ENCODE measurements around the gene CTSE.
"Not testable (repeated sequence)": the region's sequence is repeated elsewhere in the genome, so short reads cannot be mapped to it uniquely, and the experiment has no call there.

The CTSE gene

GRCh38 chr1:206023695-206024094 is at the start of gene CTSE:
Gene CTSE, minus strand, starts transcription at chr1:206023895. Its CDS starts 104 bp downstream, at chr1:206023791.
- no peak for DNase-seq (ENCODE audit: low read depth)
- TF ChIP-seq CTCF (IDR thresholded peaks at IDR 0.05; ENCODE audit: control insufficient read depth, insufficient read depth, low read depth, low read length, missing control alignments) = no peak

DNA sequence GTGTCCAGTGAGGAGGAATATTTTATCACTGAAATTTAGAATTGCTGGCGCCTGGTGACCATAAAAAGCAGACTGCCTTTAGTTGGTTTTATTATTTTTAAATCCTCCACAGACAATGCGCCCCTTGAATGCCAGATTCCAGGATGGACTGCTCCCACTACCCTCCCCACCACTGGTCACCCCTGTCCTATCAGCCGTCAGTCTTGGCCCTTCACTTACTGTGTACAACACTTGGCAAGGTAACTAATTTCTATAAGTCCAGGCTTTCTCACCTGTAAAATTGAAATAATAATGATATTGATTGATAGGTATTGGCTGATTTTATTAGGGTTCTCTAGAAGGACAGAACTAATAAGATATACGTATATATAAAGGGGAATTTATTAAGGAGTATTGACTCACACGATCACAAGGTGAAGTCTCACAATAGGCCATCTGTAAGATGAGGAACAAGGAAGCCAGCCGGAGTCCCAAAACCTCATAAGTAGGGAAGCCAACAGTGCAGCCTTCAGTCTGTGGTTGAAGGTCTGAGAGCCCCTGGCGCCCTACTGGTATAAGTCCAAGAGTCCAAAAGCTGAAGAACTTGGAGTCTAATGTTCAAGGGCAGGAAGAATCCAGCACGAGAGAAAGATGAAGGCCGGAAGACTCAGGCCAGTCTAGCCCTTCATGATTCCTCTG is 47.1 kb upstream of the CTSE start:
- no peak for TF ChIP-seq CTCF (IDR thresholded peaks at IDR 0.05; ENCODE audit: control insufficient read depth, insufficient read depth, low read depth, low read length, missing control alignments)
- H3K4me3 ChIP-seq (ENCODE audit: control insufficient read depth, low read depth, low read length) = no peak overlapping the region
- no peak for DNase-seq (ENCODE audit: low read depth)

More at GRCh38 chr1:206023695-206024094, at the start of gene CTSE:
- H3K4me3 ChIP-seq (ENCODE audit: control insufficient read depth, low read depth, low read length) = no peak within 1 kb of the TSS

GRCh38 chr1:206068314-206068713 is 44.6 kb upstream of the CTSE start:
- TF ChIP-seq CTCF (IDR thresholded peaks at IDR 0.05; ENCODE audit: control insufficient read depth, insufficient read depth, low read depth, low read length, missing control alignments) = no peak
- H3K4me3 ChIP-seq (ENCODE audit: control insufficient read depth, low read depth, low read length) = no peak overlapping the region
- no peak for DNase-seq (ENCODE audit: low read depth)

GRCh38 chr1:206067486-206068227 is 44.0 kb upstream of the CTSE start:
- DNase-seq (ENCODE audit: low read depth) = no peak
- TF ChIP-seq CTCF (IDR thresholded peaks at IDR 0.05; ENCODE audit: control insufficient read depth, insufficient read depth, low read depth, low read length, missing control alignments) = no peak
- H3K4me3 ChIP-seq (ENCODE audit: control insufficient read depth, low read depth, low read length) = no peak overlapping the region

DNA sequence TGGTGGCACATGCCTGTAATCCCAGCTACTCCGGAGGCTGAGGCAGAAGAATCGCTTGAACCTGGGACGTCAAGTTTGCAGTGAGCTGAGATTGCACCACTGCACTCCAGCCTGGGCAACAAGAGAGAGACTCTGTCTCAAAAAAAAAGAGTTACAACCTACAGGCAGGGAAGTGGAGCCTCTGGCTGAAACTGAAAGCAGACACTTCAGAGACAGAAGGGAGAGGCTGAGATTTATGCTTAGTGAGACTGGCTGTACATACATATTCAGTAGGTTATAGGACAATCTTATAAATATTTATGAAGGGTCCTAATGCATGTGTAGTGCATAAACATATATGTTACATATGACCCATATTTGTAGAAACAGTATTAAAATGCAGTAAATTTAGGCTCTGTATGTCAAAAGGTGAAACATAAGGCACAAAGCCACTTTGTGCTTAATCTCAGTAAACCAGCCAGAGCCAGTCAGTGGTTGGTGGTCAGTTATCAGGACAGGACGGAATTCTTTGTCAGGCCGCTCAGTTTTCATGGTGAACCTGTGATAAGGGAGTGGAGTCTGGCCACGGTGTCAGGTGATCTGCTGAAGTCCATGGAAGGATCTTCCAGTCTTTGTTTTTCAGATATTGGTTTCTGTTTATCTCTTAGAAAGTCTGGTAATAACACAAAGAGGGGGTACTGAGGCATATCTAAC is 42.9 kb upstream of the CTSE start:
- TF ChIP-seq CTCF (IDR thresholded peaks at IDR 0.05; ENCODE audit: control insufficient read depth, insufficient read depth, low read depth, low read length, missing control alignments) = no peak
- no peak overlapping the region for H3K4me3 ChIP-seq (ENCODE audit: control insufficient read depth, low read depth, low read length)
- DNase-seq (ENCODE audit: low read depth) = no peak

DNA sequence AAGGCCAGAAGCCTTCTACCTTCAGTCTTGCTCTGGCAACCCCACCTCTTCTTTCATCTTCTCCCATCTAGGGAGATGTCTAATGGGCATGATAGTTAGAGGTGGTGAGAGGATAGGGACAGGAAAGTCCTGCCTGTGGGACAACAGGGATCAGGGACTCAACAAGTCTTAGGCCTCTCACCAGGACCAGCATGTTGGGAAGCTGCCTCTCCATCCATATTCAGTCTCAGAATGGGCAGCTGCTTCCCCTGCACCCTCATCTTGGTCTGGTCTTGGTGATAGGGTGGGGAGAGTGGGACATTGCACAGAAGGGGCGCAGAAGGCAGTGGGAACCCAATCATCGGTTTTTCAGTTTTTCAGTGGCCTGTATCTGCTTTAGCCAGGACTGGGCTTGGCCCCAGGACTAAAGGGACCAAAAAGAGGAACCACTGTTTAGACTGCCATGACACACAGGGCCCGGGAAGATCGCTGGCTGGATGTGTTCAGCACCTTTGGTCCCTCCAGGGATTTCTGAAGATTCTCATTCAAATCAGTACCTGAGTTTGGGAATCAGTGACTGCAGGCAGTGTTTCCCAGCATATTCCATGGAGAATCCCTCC is 42.0 kb upstream of the CTSE start:
- no peak for TF ChIP-seq CTCF (IDR thresholded peaks at IDR 0.05; ENCODE audit: control insufficient read depth, insufficient read depth, low read depth, low read length, missing control alignments)
- DNase-seq (ENCODE audit: low read depth) = no peak
- H3K4me3 ChIP-seq (ENCODE audit: control insufficient read depth, low read depth, low read length) = no peak overlapping the region

GRCh38 chr1:206064501-206064900 is 40.8 kb upstream of the CTSE start:
- H3K4me3 ChIP-seq (ENCODE audit: control insufficient read depth, low read depth, low read length); DNase-seq (ENCODE audit: low read depth): not testable (repeated sequence)

DNA sequence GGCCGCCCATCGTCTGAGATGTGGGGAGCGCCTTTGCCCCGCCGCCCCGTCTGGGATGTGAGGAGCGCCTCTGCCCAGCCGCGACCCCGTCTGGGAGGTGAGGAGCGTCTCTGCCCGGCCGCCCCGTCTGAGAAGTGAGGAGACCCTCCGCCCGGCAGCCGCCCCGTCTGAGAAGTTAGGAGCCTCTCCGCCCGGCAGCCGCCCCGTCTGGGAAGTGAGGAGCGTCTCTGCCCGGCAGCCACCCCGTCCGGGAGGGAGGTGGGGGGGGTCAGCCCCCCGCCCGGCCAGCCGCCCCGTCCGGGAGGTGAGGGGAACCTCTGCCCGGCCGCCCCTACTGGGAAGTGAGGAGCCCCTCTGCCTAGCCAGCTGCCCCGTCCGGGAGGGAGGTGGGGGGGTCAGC is 40.3 kb upstream of the CTSE start:
- DNase-seq (ENCODE audit: low read depth); H3K4me3 ChIP-seq (ENCODE audit: control insufficient read depth, low read depth, low read length): not testable (repeated sequence)
